ENCODE results near the gene KCNK10.

Gene KCNK10

GRCh38 chr14:88231603-88232002, 91.5 kb downstream of the KCNK10 start:
- H3K4me3 ChIP-seq (ENCODE audit: low read depth, low read length): no peak overlapping the region
- no peaks in the 10 kb centered on the region for H3K4me1 ChIP-seq (ENCODE audit: control insufficient read depth, insufficient read depth, low read length)
- no peak for TF ChIP-seq GLIS2 (tag by site-specific recombination; IDR thresholded peaks at IDR 0.05)
- TF ChIP-seq ZNF324 (tag by site-specific recombination; IDR thresholded peaks at IDR 0.05): no peak
- TF ChIP-seq ZFHX2 (tag by site-specific recombination; conservative IDR thresholded peaks at IDR 0.05): no peak
- no peak for TF ChIP-seq ZNF335 (tag by site-specific recombination; conservative IDR thresholded peaks at IDR 0.05)
- no peak for TF ChIP-seq ZNF549 (tag by site-specific recombination; IDR thresholded peaks at IDR 0.05)
- no peak for TF ChIP-seq ZFP41 (tag by site-specific recombination; IDR thresholded peaks at IDR 0.05; ENCODE audit: borderline replicate concordance)
- no peak for TF ChIP-seq ZNF214 (tag by site-specific recombination; IDR thresholded peaks at IDR 0.05; ENCODE audit: borderline replicate concordance)
- TF ChIP-seq KLF9 (tag by site-specific recombination; IDR thresholded peaks at IDR 0.05; ENCODE audit: low read depth): no peak
- TF ChIP-seq GLI4 (tag by site-specific recombination; IDR thresholded peaks at IDR 0.05): no peak
- no peak for TF ChIP-seq PRDM6 (tag by site-specific recombination; IDR thresholded peaks at IDR 0.05)
- TF ChIP-seq ZNF19 (tag by site-specific recombination; IDR thresholded peaks at IDR 0.05; ENCODE audit: low read depth): no peak
- TF ChIP-seq ZNF624 (tag by site-specific recombination; IDR thresholded peaks at IDR 0.05): no peak
- no peak for TF ChIP-seq IKZF3 (tag by site-specific recombination; IDR thresholded peaks at IDR 0.05)
- no peak for TF ChIP-seq ZNF24 (tag by site-specific recombination; IDR thresholded peaks at IDR 0.05)
- no peak for TF ChIP-seq PRDM4 (tag by site-specific recombination; IDR thresholded peaks at IDR 0.05)
- TF ChIP-seq ZNF701 (tag by site-specific recombination; IDR thresholded peaks at IDR 0.05): no peak
- no peak for TF ChIP-seq YY1 (tag by site-specific recombination; IDR thresholded peaks at IDR 0.05)
- ChIA-PET CTCF (interaction anchor here (0.6 to 7.8 kb wide), 3 partner anchors 42 to 218 kb away, joined by 3 to 58 read pairs (median 5); no protein-coding TSS in a partner anchor), POLR2A (no interaction called here)
- no peak overlapping the region for H3K27ac ChIP-seq (ENCODE audit: extremely low read depth, low read depth, low read length)
- H3K9me3 ChIP-seq (ENCODE audit: control insufficient read depth, insufficient read depth, low read depth, low read length): no peaks in the 10 kb centered on the region
- H3K36me3 ChIP-seq (ENCODE audit: control insufficient read depth in 2 of 2, insufficient read depth in 1 of 2, low read length in 2 of 2): no peaks in the 10 kb centered on the region

DNA sequence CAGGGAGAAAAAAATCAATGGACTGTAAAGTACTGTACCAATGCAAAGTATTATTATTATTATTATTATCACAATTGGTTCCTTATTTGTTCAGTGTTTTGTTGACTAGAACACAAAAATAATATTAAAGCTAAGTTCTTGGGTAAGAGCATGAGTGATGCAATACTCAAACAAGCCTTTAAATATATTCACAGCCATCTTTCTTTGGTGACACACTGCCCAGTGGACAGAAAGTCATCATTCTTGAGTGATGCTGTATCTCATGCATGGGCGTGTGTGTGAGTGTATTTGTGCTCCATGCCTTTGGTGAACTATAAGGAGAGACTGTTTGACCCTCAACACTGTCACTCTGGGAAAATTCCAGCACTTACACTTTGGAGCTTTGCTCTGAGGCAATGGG, 93.6 kb downstream of the KCNK10 start:
- H3K9me3 ChIP-seq (ENCODE audit: control insufficient read depth, insufficient read depth, low read depth, low read length): no peaks in the 10 kb centered on the region
- CTCF ChIA-PET: no interaction called here
- no peak overlapping the region for H3K27ac ChIP-seq (ENCODE audit: extremely low read depth, low read depth, low read length)
- POLR2A ChIA-PET: no interaction called here
- H3K36me3 ChIP-seq (ENCODE audit: control insufficient read depth in 2 of 2, insufficient read depth in 1 of 2, low read length in 2 of 2): no peaks in the 10 kb centered on the region
- H3K4me1 ChIP-seq (ENCODE audit: control insufficient read depth, insufficient read depth, low read length): no peaks in the 10 kb centered on the region
- H3K4me3 ChIP-seq (ENCODE audit: low read depth, low read length): no peak overlapping the region
- TF ChIP-seq ZNF830 (tag by site-specific recombination; IDR thresholded peaks at IDR 0.05; ENCODE audit: low read depth) (no peak), ZBTB7A (tag by site-specific recombination; IDR thresholded peaks at IDR 0.05; ENCODE audit: low read depth) (no peak), ZNF19 (tag by site-specific recombination; IDR thresholded peaks at IDR 0.05; ENCODE audit: low read depth) (no peak), ZNF530 (tag by site-specific recombination; IDR thresholded peaks at IDR 0.05; ENCODE audit: low read depth) (no peak), PRDM4 (tag by site-specific recombination; IDR thresholded peaks at IDR 0.05) (no peak), ZNF777 (tag by site-specific recombination; IDR thresholded peaks at IDR 0.05; ENCODE audit: borderline replicate concordance) (no peak), KLF10 (tag by site-specific recombination; IDR thresholded peaks at IDR 0.05) (no peak)
- TF ChIP-seq, protein P1, sequence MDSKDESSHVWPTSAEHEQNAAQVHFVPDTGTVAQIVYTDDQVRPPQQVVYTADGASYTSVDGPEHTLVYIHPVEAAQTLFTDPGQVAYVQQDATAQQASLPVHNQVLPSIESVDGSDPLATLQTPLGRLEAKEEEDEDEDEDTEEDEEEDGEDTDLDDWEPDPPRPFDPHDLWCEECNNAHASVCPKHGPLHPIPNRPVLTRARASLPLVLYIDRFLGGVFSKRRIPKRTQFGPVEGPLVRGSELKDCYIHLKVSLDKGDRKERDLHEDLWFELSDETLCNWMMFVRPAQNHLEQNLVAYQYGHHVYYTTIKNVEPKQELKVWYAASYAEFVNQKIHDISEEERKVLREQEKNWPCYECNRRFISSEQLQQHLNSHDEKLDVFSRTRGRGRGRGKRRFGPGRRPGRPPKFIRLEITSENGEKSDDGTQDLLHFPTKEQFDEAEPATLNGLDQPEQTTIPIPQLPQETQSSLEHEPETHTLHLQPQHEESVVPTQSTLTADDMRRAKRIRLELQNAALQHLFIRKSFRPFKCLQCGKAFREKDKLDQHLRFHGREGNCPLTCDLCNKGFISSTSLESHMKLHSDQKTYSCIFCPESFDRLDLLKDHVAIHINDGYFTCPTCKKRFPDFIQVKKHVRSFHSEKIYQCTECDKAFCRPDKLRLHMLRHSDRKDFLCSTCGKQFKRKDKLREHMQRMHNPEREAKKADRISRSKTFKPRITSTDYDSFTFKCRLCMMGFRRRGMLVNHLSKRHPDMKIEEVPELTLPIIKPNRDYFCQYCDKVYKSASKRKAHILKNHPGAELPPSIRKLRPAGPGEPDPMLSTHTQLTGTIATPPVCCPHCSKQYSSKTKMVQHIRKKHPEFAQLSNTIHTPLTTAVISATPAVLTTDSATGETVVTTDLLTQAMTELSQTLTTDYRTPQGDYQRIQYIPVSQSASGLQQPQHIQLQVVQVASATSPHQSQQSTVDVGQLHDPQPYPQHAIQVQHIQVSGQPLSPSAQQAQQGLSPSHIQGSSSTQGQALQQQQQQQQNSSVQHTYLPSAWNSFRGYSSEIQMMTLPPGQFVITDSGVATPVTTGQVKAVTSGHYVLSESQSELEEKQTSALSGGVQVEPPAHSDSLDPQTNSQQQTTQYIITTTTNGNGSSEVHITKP (tag by site-specific recombination; IDR thresholded peaks at IDR 0.05): no peak
- TF ChIP-seq, protein P2, sequence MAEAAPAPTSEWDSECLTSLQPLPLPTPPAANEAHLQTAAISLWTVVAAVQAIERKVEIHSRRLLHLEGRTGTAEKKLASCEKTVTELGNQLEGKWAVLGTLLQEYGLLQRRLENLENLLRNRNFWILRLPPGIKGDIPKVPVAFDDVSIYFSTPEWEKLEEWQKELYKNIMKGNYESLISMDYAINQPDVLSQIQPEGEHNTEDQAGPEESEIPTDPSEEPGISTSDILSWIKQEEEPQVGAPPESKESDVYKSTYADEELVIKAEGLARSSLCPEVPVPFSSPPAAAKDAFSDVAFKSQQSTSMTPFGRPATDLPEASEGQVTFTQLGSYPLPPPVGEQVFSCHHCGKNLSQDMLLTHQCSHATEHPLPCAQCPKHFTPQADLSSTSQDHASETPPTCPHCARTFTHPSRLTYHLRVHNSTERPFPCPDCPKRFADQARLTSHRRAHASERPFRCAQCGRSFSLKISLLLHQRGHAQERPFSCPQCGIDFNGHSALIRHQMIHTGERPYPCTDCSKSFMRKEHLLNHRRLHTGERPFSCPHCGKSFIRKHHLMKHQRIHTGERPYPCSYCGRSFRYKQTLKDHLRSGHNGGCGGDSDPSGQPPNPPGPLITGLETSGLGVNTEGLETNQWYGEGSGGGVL (tag by site-specific recombination; IDR thresholded peaks at IDR 0.05): no peak

All from HEK293 (cell line).